ENCODE data around the gene DPT. TPM values are rescaled to one million over a fixed set of nuclear protein-coding genes. Genes with fewer than 3 reads are reported as not detected.

DPT gene
- total RNA-seq, 1 experiment from 2014 or later = not detected

Other genes with a start within 250 kb of the DPT start
- gene XCL2, start 185.2 kb downstream of the DPT start, total RNA-seq (2021) = not detected in 3 replicates
- gene XCL1, start 152.6 kb downstream of the DPT start, total RNA-seq (2021) = 0.53 to 1.1 TPM (median 0.73 TPM) in 3 replicates

All from WTC11 (cell line).